Fibroblast of lung (primary cell): ENCODE data around the gene FAM118A. TPM values are rescaled to one million over a fixed set of nuclear protein-coding genes. Genes with fewer than 3 reads are reported as not detected.

Source experiments
- DNase-seq, 2 donors: peaks; one replicate each; pipeline versions ENCODE4 v3.0.0 to v3.0.0-alpha.2; 2010; ENCODE audit warnings: low read depth in 2 of 2
- H2AFZ ChIP-seq: 2 replicates; pipeline ENCODE4 v1.5.1; 2012; ENCODE audit warnings: low read length, control low read depth, inconsistent platforms
- H3K27ac ChIP-seq: 2 replicates; pipeline ENCODE4 v1.5.1; 2011; ENCODE audit warnings: low read length, control low read depth; ENCODE audit not compliant: insufficient read depth
- H3K27me3 ChIP-seq: 2 replicates; pipeline ENCODE4 v1.5.1; 2011; ENCODE audit warnings: mild to moderate bottlenecking, low read length; ENCODE audit not compliant: control insufficient read depth, insufficient read depth
- H3K36me3 ChIP-seq: 2 replicates; pipeline ENCODE4 v1.5.1; 2011; ENCODE audit warnings: low read length; ENCODE audit not compliant: control insufficient read depth, insufficient read depth
- H3K4me1 ChIP-seq: 2 replicates; pipeline ENCODE4 v1.5.1; 2011; ENCODE audit warnings: low read length; ENCODE audit not compliant: control insufficient read depth, insufficient read depth; ENCODE audit errors: extremely low read depth
- H3K4me2 ChIP-seq: 2 replicates; pipeline ENCODE4 v1.5.1; 2011; ENCODE audit warnings: low read length, control low read depth; ENCODE audit not compliant: insufficient read depth; ENCODE audit errors: extremely low read depth
- H3K4me3 ChIP-seq, 4 experiments: fragments of 200-600 bp in 1 of 4; sonication (generic) in 1 of 4; replicated peaks in 1 of 4; 2 replicates each; pipeline ENCODE4 v1.5.1; 2011 to 2016; ENCODE audit warnings: low read length in 4 of 4, low read depth in 3 of 4, mild to moderate bottlenecking in 3 of 4, control low read depth in 2 of 4, inconsistent platforms in 1 of 4, mixed read lengths in 1 of 4; ENCODE audit not compliant: insufficient read depth in 1 of 4; ENCODE audit errors: control extremely low read depth in 1 of 4
- H3K79me2 ChIP-seq: 2 replicates; pipeline ENCODE4 v1.5.1; 2012; ENCODE audit warnings: mild to moderate bottlenecking, low read length, inconsistent platforms; ENCODE audit not compliant: control insufficient read depth, insufficient read depth
- H3K9ac ChIP-seq: 2 replicates; pipeline ENCODE4 v1.5.1; 2011; ENCODE audit warnings: mild to moderate bottlenecking, low read length, control low read depth; ENCODE audit not compliant: insufficient read depth
- H3K9me3 ChIP-seq: 2 replicates; pipeline ENCODE4 v1.5.1; 2012; ENCODE audit warnings: low read depth, low read length; ENCODE audit not compliant: control insufficient read depth, insufficient read depth
- H4K20me1 ChIP-seq: 2 replicates; pipeline ENCODE4 v1.5.1; 2011; ENCODE audit warnings: low read length; ENCODE audit not compliant: control insufficient read depth, insufficient read depth; ENCODE audit errors: extremely low read depth
- CTCF ChIP-seq, 2 donors: IDR thresholded peaks in 1 of 2; conservative IDR thresholded peaks in 1 of 2; 1 replicate in 1 of 2; 2 replicates in 1 of 2; pipeline ENCODE4 v1.5.1; 2011 to 2012; ENCODE audit warnings: low read length in 2 of 2, control low read depth in 1 of 2, inconsistent platforms in 1 of 2, low read depth in 1 of 2, mild to moderate bottlenecking in 1 of 2
- EZH2 ChIP-seq: IDR thresholded peaks from 2 replicates; pipeline ENCODE4 v1.5.1; 2012; ENCODE audit warnings: low read length, control low read depth, mild to moderate bottlenecking; ENCODE audit errors: missing control alignments
- polyA plus RNA-seq, 2 donors: library from polyadenylated mRNA; depleted of rRNA in 1 of 2; stranded (reverse) in 1 of 2; unstranded in 1 of 2; fragments of >200 nt; gene quantifications; 2 replicates each; pipeline ENCODE4 v1.2.1, GENCODE V29; 2011 to 2012; ENCODE audit warnings: missing spikeins in 1 of 2
- total RNA-seq: library from RNA; depleted of rRNA; stranded (reverse); fragments of >200 nt; gene quantifications from 2 replicates; pipeline ENCODE4 v1.2.1, GENCODE V29; 2014

Gene FAM118A
- total and polyA plus RNA-seq, 2 donors (not counting 1 experiment from before 2014, with no cell fraction given), result 16.5 to 18.0 TPM

- Histone ChIP-seq H3K9me3 (no peaks in the 10 kb centered on the region), H3K4me1 (peaks cover 3% of the 10 kb centered on the region), H3K4me3 (no peak overlapping the region), H3K36me3 (no peaks in the 10 kb centered on the region), H3K79me2 (no peaks in the 10 kb centered on the region), H3K9ac (no peak overlapping the region), H4K20me1 (no peaks in the 10 kb centered on the region), H2AFZ (peak overlapping the region; percentile 62), H3K27ac (no peak overlapping the region), H3K27me3 (peaks cover 31% of the 10 kb centered on the region), H3K4me2 (peak overlapping the region; percentile 23)
- TF ChIP-seq CTCF (conservative IDR thresholded peaks at IDR 0.05 in 1 of 2, IDR thresholded peaks at IDR 0.05 in 1 of 2; ENCODE audit: low read depth in 1 of 2, low read length in 2 of 2) (no peak), EZH2 (no peak)
- peak; percentile 54 to 64 for DNase-seq
These were observed 19.3 kb upstream of the FAM118A start for GRCh38 chr22:45290410-45290936.

- H4K20me1 ChIP-seq, result no peaks in the 10 kb centered on the region
- no peak overlapping the region for H3K4me2 ChIP-seq
- H2AFZ ChIP-seq, result no peak overlapping the region
- H3K27ac ChIP-seq, result no peak overlapping the region
- no peaks in the 10 kb centered on the region for H3K9me3 ChIP-seq
- H3K4me3 ChIP-seq, result no peak overlapping the region
- DNase-seq, result no peak
- no peak overlapping the region for H3K9ac ChIP-seq
- H3K27me3 ChIP-seq, result peaks cover 24% of the 10 kb centered on the region
- no peaks in the 10 kb centered on the region for H3K79me2 ChIP-seq
- TF ChIP-seq EZH2, result no peak
- no peak for TF ChIP-seq CTCF (conservative IDR thresholded peaks at IDR 0.05 in 1 of 2, IDR thresholded peaks at IDR 0.05 in 1 of 2; ENCODE audit: low read depth in 1 of 2, low read length in 2 of 2)
- H3K4me1 ChIP-seq, result peaks cover 3% of the 10 kb centered on the region
- no peaks in the 10 kb centered on the region for H3K36me3 ChIP-seq
These were observed 18.4 kb upstream of the FAM118A start for GRCh38 chr22:45291061-45291930.

GRCh38 chr22:45291931-45292290 lies 17.8 kb upstream of the FAM118A start:
- DNase-seq, result no peak
- no peak overlapping the region for H3K27ac ChIP-seq
- H3K79me2 ChIP-seq, result no peaks in the 10 kb centered on the region
- H3K4me1 ChIP-seq, result peaks cover 3% of the 10 kb centered on the region
- H2AFZ ChIP-seq, result no peak overlapping the region
- H3K4me2 ChIP-seq, result no peak overlapping the region
- no peak for TF ChIP-seq CTCF (conservative IDR thresholded peaks at IDR 0.05 in 1 of 2, IDR thresholded peaks at IDR 0.05 in 1 of 2; ENCODE audit: low read depth in 1 of 2, low read length in 2 of 2)
- TF ChIP-seq EZH2, result no peak
- peaks cover 23% of the 10 kb centered on the region for H3K27me3 ChIP-seq
- H3K4me3 ChIP-seq, result no peak overlapping the region
- no peak overlapping the region for H3K9ac ChIP-seq
- no peaks in the 10 kb centered on the region for H4K20me1 ChIP-seq
- no peaks in the 10 kb centered on the region for H3K9me3 ChIP-seq
- no peaks in the 10 kb centered on the region for H3K36me3 ChIP-seq
